NT2/D1 (cell line): ENCODE data around the gene IGF2R.

Source experiments
- YY1 ChIP-seq: IDR thresholded peaks from 2 replicates; pipeline ENCODE4 v1.6.1; 2011; ENCODE audit not compliant: insufficient read length, insufficient read depth
- ZNF274 ChIP-seq: IDR thresholded peaks from 2 replicates; pipeline ENCODE4 v1.6.1; 2011; ENCODE audit warnings: mild to moderate bottlenecking, low read depth, low read length

- TF ChIP-seq ZNF274 (no peak), YY1 (no peak)
These were observed 185.6 kb downstream of the IGF2R start for GRCh38 chr6:160154471-160154870.
